K562 (cell line): ENCODE data around the gene HSDL2. TPM values are rescaled to one million over a fixed set of nuclear protein-coding genes. Genes with fewer than 3 reads are reported as not detected.

Source experiments
- ARID2 ChIP-seq: fragments of 450-650 bp; IDR thresholded peaks from 2 replicates; pipeline ENCODE4 v1.6.1; 2017; ENCODE audit warnings: antibody characterized with exemption, mild to moderate bottlenecking
- ATF2 ChIP-seq: sonication (generic); formaldehyde crosslinking; IDR thresholded peaks from 2 replicates; pipeline ENCODE4 v1.8.1; 2022; ENCODE audit warnings: missing genetic modification reagents
- ATF4 ChIP-seq: fragments of 450-650 bp; formaldehyde crosslinking; IDR thresholded peaks from 2 replicates; pipeline ENCODE4 v1.4.0; 2022; ENCODE audit warnings: mild to moderate bottlenecking, moderate library complexity
- BRD9 ChIP-seq: fragments of 450-650 bp; IDR thresholded peaks from 2 replicates; pipeline ENCODE4 v1.6.1; 2018; ENCODE audit warnings: low read depth; ENCODE audit not compliant: partially characterized antibody
- CCNT2 ChIP-seq: IDR thresholded peaks from 2 replicates; pipeline ENCODE4 v1.6.1; 2011; ENCODE audit warnings: borderline replicate concordance, low read depth, mild to moderate bottlenecking, moderate library complexity, mixed read lengths, low read length; ENCODE audit not compliant: insufficient read length; ENCODE audit errors: extremely low read depth
- ETV5 ChIP-seq: sonication (generic); formaldehyde crosslinking; IDR thresholded peaks from 2 replicates; pipeline ENCODE4 v1.4.0; 2020; ENCODE audit warnings: low read depth, mild to moderate bottlenecking, missing genetic modification reagents
- JUND ChIP-seq, 2 experiments: IDR thresholded peaks; 2 replicates in 1 of 2; 3 replicates in 1 of 2; pipeline ENCODE4 v1.6.1; 2011; ENCODE audit warnings: borderline replicate concordance in 2 of 2, low read depth in 2 of 2, low read length in 2 of 2, improper control_type of control experiment in 1 of 2, missing biosample characterization in 1 of 2, missing genetic modification characterization in 1 of 2, missing genetic modification reagents in 1 of 2
- MNT ChIP-seq, 2 experiments: fragments of 450-650 bp; conservative IDR thresholded peaks; 2 replicates each; pipeline ENCODE4 v1.6.1; 2017; ENCODE audit warnings: mild to moderate bottlenecking in 2 of 2, moderate library complexity in 2 of 2
- MYBL2 ChIP-seq, 2 experiments: fragments of 450-650 bp in 1 of 2; sonication (generic) in 1 of 2; formaldehyde crosslinking in 1 of 2; IDR thresholded peaks; 2 replicates each; pipeline versions ENCODE4 v1.6.1 to v1.8.1; 2017 to 2022; ENCODE audit warnings: borderline replicate concordance in 1 of 2, inconsistent platforms in 1 of 2, low read depth in 1 of 2, mild to moderate bottlenecking in 1 of 2, missing genetic modification reagents in 1 of 2, moderate library complexity in 1 of 2
- NCOR1 ChIP-seq: fragments of 450-650 bp; IDR thresholded peaks from 2 replicates; pipeline ENCODE4 v1.6.1; 2016; ENCODE audit warnings: mild to moderate bottlenecking, moderate library complexity
- PML ChIP-seq: IDR thresholded peaks from 2 replicates; pipeline ENCODE4 v1.6.1; 2012; ENCODE audit warnings: low read length, inconsistent platforms
- SMARCA4 ChIP-seq: fragments of 450-650 bp; IDR thresholded peaks from 2 replicates; pipeline ENCODE4 v1.6.1; 2016
- SMARCE1 ChIP-seq: fragments of 450-650 bp; IDR thresholded peaks from 2 replicates; pipeline ENCODE4 v1.7.1; 2016; ENCODE audit warnings: mild to moderate bottlenecking
- ZNF197 ChIP-seq: fragments of 200-800 bp; sonication (Bioruptor generic); IDR thresholded peaks from 2 replicates; pipeline ENCODE4 v1.6.1; 2016; ENCODE audit warnings: low read depth, missing genetic modification characterization, missing compliant biosample characterization
- ZNF561 ChIP-seq: fragments of 450-650 bp; formaldehyde crosslinking; conservative IDR thresholded peaks from 2 replicates; pipeline ENCODE4 v1.4.0; 2020; ENCODE audit warnings: mild to moderate bottlenecking, moderate library complexity
- ZNF609 ChIP-seq: sonication (generic); formaldehyde crosslinking; IDR thresholded peaks from 2 replicates; pipeline ENCODE4 v1.8.1; 2023; ENCODE audit warnings: missing genetic modification reagents, mild to moderate bottlenecking, borderline replicate concordance
- polyA plus RNA-seq, 8 experiments: library from polyadenylated mRNA; depleted of rRNA in 4 of 8; stranded (reverse) in 5 of 8; unstranded in 3 of 8; fragments of >200 nt; fragmentation: Nextera tagmentation in 2 of 8; fragmentation: Illumina TruSeq in 1 of 8; extraction: Ambion mirVana in 2 of 8; extraction: Trizol in 1 of 8; gene quantifications; 2 replicates each; pipeline versions ENCODE4 v1.2.1 to v1.2.3, GENCODE V29; 2011 to 2014; ENCODE audit warnings: inconsistent platforms in 1 of 8, missing spikeins in 1 of 8
- total RNA-seq, 7 experiments: library from RNA; depleted of rRNA in 6 of 7; stranded (reverse); fragments of >200 nt in 6 of 7; fragmentation: Illumina TruSeq in 2 of 7; extraction: Trizol in 2 of 7; gene quantifications; 2 replicates each; pipeline versions ENCODE4 v1.2.1 to v1.2.3, GENCODE V29; 2011 to 2021; ENCODE audit warnings: low replicate concordance in 1 of 7

Gene HSDL2
- total and polyA plus RNA-seq, 9 of the 15 experiments (the other 6 are each of a cell fraction or from before 2014, with no cell fraction given), result 22.8 to 74.1 (median 35.6) TPM

- TF ChIP-seq ATF4 (CRISPR knock-in tag) (peak; percentile 86), SMARCE1 (peak; percentile 100), CCNT2 (peak; percentile 97), ATF2 (CRISPR knock-in tag) (no peak), ZNF197 (CRISPR knock-in tag) (peak; percentile 89; the same call in 1 of the 2 replicates), ARID2 (no peak), SMARCA4 (peak; percentile 100), ETV5 (CRISPR knock-in tag) (no peak), ZNF561 (CRISPR knock-in tag) (no peak), MNT (conservative IDR thresholded peaks at IDR 0.05) (peak in 1 of 2 experiments; percentile 68; a peak in 1 of 4 replicates), JUND (IDR thresholded peaks at IDR 0.05; ENCODE audit: borderline replicate concordance, low read depth, low read length) (peak; percentile 82), JUND (tag; IDR thresholded peaks at IDR 0.05; ENCODE audit: borderline replicate concordance, low read depth, low read length) (peak; percentile 75; the same call in 1 of the 3 replicates), BRD9 (peak; percentile 47), ZNF609 (peak; percentile 41; the same call in 1 of the 2 replicates), MYBL2 (IDR thresholded peaks at IDR 0.05; ENCODE audit: low read depth) (no peak), MYBL2 (CRISPR knock-in tag; IDR thresholded peaks at IDR 0.05; ENCODE audit: borderline replicate concordance) (no peak), NCOR1 (peak; percentile 99), PML (peak; percentile 100)
Measured at GRCh38 chr9:112422417-112423148, 42.7 kb downstream of the HSDL2 start (continued).
